ENCODE results near the gene ZFYVE19.

GRCh38 chr15:40762919-40763800, 43.7 kb upstream of the ZFYVE19 start:
- no peak for TF ChIP-seq POLR2A (IDR thresholded peaks at IDR 0.05)
- peak; percentile 69 for TF ChIP-seq POLR2AphosphoS5 (IDR thresholded peaks at IDR 0.05)

Data from prostate gland (tissue), 1 donor.